ENCODE measurements around the gene HTR3D.

The HTR3D gene

DNA sequence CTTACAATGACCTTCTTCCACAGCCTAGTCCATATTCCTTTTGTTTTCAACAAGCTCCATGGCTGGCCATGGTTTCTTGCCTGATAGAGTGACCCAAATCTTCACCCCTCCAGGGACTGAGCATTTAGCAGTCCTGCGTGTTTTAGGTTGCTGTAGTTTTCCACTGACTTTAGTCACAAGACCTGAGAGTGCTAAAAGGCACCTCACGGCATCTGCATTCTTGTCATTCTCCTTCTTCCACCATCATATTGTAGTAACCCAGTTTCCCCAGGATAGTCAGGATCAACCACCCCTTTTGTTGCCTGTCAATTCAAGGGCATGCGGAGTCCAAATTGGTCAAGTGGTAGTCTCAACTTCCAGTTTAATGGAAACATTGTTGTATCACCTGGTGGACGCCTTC is 42.1 kb downstream of the HTR3D start:
- no peak for DNase-seq

DNA sequence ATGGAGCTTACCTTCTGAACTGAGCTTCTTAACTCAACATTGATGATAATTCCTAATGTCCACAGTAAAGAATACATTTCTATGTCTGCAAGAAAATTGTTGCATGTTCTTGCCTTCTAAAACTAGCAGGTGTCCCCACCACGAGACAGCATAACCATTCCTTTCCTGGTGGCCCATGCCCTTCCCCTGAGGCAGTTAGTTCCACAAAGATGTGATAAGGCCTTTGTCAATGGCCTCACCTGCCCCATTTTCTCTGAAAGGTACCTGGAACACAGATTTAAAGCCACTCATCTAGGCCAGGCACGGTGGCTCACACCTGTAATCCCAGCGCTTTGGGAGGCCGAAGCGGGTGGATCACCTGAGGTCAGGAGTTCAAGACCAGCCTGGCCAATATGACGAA is 44.4 kb downstream of the HTR3D start:
- DNase-seq: no peak

DNA sequence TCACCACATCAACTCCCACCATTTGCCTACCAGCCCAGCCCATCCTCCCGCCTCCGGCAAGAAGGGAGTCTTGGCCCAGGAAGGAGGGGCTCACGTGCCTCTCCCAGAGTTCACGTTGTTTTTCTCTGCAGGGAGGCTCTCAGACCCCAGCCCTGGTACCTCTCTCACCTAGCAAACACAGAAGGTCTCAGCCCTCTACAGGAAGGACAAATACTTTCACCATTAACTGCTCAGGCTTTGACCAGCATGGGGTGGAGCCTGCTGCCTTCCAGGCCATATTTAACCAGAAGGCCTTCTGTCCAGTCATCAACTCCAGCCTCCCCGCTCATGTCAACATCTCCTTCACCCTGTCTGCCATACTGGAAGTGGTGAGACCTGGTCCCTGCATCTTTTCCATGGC is 46.3 kb downstream of the HTR3D start:
- DNase-seq: no peak

DNA sequence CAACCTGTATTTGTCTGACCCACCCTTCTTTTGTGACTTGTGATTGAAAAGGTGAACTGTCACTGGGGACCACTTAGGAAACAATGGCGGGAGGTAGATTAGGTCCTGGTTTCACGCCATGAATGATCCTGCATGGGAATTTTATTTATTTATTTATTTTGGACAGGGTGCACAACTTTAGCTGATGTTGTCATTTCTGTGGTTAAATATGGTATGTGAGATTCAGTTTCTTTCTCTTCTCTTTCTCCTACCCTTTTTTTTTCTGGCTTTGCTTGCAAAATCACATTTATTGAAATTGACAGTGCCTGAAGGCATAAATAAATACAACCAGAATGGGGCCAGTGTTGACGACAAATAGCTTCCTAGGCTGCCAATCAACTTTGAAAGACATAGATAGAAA is 47.3 kb downstream of the HTR3D start:
- DNase-seq: no peak

DNA sequence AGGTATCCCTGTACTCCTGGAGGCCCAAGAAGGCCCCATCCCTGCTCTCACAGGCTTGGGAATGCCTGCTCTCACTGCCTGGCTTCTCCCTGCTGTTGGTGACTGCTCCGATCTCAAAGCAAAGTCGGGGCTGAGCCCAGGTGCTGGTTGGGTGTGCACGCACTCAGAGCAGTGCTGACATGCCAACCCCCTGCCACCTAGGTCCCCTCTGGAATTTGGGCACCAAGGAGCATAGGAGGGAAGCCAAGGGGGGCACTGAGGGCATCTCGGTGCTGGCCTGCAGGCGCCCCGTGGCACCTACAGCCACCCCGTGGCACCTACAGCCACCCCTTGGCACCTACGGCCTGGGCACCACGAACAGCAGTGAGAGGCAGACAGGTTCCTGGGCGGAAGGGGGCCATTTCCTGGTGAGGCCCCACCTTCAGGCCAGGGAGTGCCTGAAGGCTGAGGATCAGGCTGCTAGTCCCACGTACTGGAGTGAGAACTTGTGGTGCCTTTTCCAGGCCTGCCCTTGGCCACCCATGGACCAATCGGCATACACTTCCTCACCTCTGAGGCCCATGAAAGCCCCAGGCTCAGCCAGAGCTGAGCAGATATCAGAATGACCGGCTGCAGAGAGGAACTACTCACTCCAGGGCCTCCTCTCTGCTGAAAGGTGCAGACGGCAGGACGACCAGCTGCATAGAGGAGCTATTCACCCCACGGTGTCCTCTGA is 49.7 kb downstream of the HTR3D start:
- no peak for DNase-seq

DNA sequence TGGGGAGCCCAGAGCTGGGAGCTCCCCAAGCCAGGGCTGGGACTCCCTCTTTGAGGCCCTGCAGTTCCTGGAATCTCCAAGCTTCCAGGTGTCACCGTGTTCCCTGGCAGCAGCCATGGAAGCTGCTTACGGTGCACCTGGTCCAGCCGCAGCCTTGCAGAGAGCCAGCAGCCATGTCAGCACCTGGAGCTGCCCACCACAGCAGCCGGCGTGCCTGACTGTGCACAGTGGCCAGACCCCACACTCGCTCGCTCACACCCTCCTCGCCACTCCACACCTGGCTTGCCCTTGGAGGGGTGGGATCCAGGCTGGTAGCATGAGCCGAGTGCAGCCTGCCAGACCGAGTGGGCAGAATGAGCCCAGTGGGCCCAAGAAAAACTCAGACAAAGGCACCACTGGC is 50.5 kb downstream of the HTR3D start:
- DNase-seq: no peak

DNA sequence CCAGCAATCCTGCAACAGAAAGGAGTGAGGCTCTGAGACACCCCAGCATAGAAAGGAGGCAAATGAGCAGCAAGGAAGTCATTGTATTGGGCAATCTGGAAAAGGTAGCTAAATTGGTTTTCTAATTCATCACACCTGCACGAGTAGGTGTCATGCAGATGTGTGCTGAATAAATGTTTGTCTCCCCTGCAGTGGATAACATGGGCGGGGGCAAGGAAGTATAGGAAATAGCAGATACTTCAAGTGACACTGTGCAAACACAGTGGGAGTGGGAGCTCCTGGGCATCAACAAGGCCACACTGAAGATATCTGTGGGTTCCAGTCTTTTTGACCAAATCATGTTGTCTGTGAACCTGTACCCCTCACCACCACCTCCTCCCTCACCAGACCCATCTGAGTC is 50.9 kb downstream of the HTR3D start:
- no peak for DNase-seq

DNA sequence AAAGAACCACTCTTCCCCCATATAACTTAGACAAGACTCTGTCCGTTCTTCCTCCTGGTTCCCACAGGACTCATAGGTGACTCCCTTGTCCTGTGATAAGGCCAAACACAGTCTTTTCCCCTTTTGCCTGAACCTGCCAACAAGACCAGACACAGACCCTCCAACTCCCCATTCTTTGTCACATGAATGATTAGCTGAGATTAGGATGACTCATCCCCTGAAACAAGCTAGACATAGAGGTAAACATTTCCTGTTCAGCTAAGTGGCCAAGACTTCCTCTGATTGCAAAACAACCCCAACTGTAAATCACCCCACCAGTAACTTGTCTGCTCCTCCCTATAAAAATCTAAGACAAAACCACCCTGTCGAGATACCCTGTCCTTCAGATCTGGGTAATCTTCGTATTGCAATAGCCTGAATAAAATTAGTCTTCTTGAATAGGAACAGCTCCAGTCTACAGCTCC is 53.9 kb downstream of the HTR3D start:
- no peak for DNase-seq

Measured in activated CD8-positive, alpha-beta memory T cell treated with anti-CD3 and anti-CD28 coated beads, Interleukin-2, amount 50 U/mL, for 48 hours (primary cell).